GM13976 (cell line): ENCODE results near the gene PFKFB4.

Experiments used
- DNase-seq: peaks from one replicate; pipeline ENCODE4 v3.0.0; 2012; ENCODE audit warnings: low spot score
- CTCF ChIP-seq: IDR thresholded peaks from 2 replicates; pipeline ENCODE4 v1.5.1; 2012; ENCODE audit warnings: borderline replicate concordance, mild to moderate bottlenecking; ENCODE audit not compliant: insufficient read depth; ENCODE audit errors: extremely low read depth, missing control alignments, control extremely low read depth
- in situ Hi-C: fragments of 300-500 bp; cut with MboI; formaldehyde crosslinking; loops from one replicate; pipeline ENCODE4 v1.12.0; 2022; ENCODE audit warnings: low sequenced_read_pairs, mixed read lengths, inconsistent platforms; ENCODE audit not compliant: unreplicated experiment

PFKFB4 gene

GRCh38 chr3:48597408-48597800, 40.8 kb upstream of the PFKFB4 start:
- TF ChIP-seq CTCF = no peak
- DNase-seq = no peak

GRCh38 chr3:48596676-48597407, 40.2 kb upstream of the PFKFB4 start:
- DNase-seq = no peak
- TF ChIP-seq CTCF = no peak
- in situ Hi-C loops = no loop called here

More at GRCh38 chr3:48597408-48597800, 40.8 kb upstream of the PFKFB4 start:
- in situ Hi-C loops = no loop called here

GRCh38 chr3:48596157-48596556, 39.6 kb upstream of the PFKFB4 start:
- DNase-seq = no peak
- no peak for TF ChIP-seq CTCF

GRCh38 chr3:48595526-48596121, 39.0 kb upstream of the PFKFB4 start:
- in situ Hi-C loops = no loop called here
- DNase-seq = no peak
- TF ChIP-seq CTCF = no peak

More at GRCh38 chr3:48596157-48596556, 39.6 kb upstream of the PFKFB4 start:
- in situ Hi-C loops = no loop called here

- in situ Hi-C loops = no loop called here
- TF ChIP-seq CTCF = no peak
- DNase-seq = peak; percentile 71
Measured at GRCh38 chr3:48595075-48595525, 38.5 kb upstream of the PFKFB4 start, which contains the start of gene COL7A1. COL7A1 (minus strand) TSS chr3:48595329; CDS start chr3:48595159, 170 bp downstream.

GRCh38 chr3:48594417-48595049, 37.9 kb upstream of the PFKFB4 start:
- in situ Hi-C loops = no loop called here
- no peak for TF ChIP-seq CTCF
- DNase-seq = no peak
